G401 (cell line): ENCODE data around the gene HTR1B. TPM values are rescaled to one million over a fixed set of nuclear protein-coding genes. Genes with fewer than 3 reads are reported as not detected.

Experiments used
- DNase-seq: peaks from one replicate; pipeline ENCODE4 v3.0.0-alpha.2; 2015; ENCODE audit warnings: low spot score
- in situ Hi-C: cut with HindIII; loops from 2 replicates; pipeline ENCODE4 v1.10.0; 2016; ENCODE audit warnings: low sequenced_read_pairs, mixed read lengths
- total RNA-seq: library from RNA; depleted of rRNA; stranded (reverse); fragments of >200 nt; shearing (Covaris generic); gene quantifications from 2 replicates; pipeline ENCODE4 v1.2.3, GENCODE V29; 2014

Gene HTR1B
- total RNA-seq, 1 experiment from 2014 or later, result not detected

DNA sequence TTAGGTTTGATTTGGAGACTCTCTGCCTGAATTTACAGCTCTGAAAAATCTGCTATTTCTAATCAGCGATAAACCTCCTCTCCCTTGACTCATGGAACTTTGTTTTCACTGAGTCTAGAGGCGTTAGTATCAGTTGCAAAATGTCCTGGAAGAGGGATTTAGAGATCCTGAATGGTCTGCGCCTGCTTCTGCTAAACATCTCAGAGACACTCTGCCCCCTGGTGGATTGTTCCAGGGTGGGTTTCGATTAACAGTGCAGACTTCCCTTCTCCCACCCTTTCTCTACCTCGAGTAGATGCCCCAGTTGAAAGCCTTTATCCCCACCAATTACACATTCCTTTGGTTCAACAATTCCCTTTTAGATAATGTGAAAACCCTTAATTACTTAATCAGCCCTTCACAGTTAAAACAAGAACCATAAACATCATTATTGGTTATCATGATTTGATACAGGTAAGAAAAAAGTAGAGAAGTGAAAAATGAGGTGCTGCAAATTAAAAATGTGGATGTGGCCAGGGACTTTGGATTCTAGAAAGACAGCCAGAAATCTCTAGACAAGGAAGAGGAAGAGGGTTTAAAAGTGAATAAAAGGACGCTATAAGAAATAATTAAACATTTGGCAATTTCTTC lies 5.5 kb downstream of the HTR1B start:
- peak; percentile 33 for DNase-seq
- in situ Hi-C loops, result no loop called here

DNA sequence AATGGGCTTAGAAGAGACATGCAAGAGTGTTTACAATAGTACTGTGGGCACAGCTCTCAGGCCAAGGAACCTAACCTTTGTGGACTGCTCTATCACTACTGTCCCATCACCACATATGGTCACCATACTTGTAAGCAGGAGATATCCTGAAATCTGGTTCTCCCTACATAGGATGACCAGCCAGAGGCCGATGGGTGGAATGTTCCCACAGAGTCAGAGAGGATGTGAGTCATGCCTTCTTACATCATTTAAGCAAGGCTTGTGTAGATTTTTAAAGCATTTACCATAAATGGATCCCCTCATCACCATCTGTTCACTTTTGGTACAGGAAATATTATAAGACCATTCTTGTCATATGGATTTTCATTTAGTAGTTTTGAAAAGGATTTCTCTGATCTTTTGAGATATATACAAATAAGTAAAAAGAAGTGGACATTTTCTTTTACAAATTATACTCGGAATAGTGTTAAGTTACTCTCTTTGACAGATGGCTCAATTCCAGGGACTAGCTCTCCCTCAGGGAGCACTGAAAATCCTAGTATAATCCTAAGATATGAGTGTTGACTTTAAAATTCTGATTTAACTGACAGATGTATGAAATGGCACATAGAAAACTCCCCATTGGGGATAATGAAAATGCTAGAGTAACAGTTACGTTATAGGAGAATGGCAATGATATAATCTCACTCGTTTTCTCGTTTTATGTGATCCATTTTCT lies 6.6 kb downstream of the HTR1B start:
- in situ Hi-C loops, result no loop called here
- DNase-seq, result no peak

GRCh38 chr6:77455271-77455670 lies 8.0 kb downstream of the HTR1B start:
- in situ Hi-C loops, result no loop called here
- DNase-seq, result no peak

DNA sequence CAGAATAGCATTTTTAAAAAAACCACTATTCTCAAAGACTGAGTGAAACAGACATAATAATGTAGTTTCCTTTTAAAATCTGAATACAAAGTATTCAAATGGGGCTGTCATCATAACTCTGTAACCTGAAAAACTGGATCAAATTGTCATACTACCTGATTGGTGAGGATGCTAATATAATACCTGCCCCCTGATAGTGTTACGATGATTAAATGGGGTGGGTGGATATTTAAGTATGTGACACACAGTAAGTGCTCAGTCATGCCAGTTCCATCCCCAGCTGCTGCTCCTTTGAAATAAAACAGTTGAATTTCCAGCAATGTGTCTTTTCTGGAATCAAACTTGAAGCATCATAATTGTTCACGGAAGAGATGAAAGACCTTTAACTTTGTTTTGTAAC lies 8.9 kb downstream of the HTR1B start:
- in situ Hi-C loops, result no loop called here
- no peak for DNase-seq

DNA sequence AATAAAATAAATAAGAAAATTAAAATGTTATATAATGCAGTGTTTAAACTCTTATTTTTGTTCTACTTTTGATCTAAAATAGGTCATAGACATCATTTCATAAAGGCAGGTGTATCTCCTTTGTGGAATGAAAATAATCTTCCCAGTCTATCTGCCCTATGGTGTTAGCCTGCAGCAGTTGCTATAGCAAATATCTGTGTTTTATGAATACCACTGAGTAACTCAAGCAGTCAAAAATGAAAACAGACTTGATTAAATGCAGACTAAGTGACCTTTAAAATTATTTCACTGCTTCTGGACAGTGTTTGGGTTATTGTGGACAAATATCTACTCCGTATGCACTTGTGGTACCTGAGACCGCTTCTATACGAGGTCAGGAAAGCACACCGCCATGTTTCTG lies 11.8 kb downstream of the HTR1B start:
- in situ Hi-C loops, result no loop called here
- no peak for DNase-seq

GRCh38 chr6:77450924-77451323 lies 12.4 kb downstream of the HTR1B start:
- in situ Hi-C loops, result no loop called here
- DNase-seq, result no peak

- DNase-seq, result no peak
- in situ Hi-C loops, result no loop called here
Observed at GRCh38 chr6:77448546-77448945, 14.7 kb downstream of the HTR1B start.

- no peak for DNase-seq
- in situ Hi-C loops, result no loop called here
Observed at GRCh38 chr6:77447254-77447653, 16.0 kb downstream of the HTR1B start.

DNA sequence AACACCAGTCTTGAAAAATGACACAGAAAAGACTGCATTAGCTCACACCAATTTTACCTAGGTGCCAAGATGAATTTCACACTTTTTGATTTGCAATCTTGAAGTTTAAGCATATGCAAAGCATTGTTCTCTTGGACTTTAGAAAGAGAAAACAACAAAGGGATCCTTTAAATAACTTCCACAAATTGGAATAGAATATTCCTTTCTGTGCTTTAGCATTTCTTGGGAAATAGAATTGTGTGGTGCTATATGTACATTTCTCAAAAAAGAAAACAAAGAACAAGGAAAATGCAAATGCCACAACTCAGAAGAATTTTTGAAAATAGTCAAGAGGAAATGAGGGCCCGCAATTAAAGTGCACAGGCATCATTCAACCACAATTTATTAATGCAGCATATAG lies 17.0 kb downstream of the HTR1B start:
- DNase-seq, result no peak
- in situ Hi-C loops, result no loop called here

DNA sequence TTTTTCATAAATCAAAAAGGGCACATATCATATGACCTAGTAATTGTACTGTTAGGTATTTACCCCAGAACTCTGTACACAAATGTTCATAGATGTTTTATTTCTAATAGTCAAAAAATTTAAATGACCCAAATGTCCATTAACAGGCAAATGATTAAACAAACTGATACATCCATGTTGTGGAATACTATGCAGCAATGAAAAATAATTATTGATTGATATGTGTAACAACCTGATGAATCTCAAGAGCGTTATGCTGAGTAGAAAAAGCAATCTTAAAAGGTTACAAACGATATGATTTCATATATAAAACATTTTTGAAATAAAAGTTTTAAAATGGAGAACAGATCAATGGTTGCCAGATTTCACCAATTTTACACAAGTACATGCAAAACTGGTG lies 18.1 kb downstream of the HTR1B start:
- in situ Hi-C loops, result no loop called here

GRCh38 chr6:77440206-77440976 lies 22.9 kb downstream of the HTR1B start:
- in situ Hi-C loops, result no loop called here

More for the DNA sequence above, 18.1 kb downstream of the HTR1B start:
- DNase-seq, result no peak

DNA sequence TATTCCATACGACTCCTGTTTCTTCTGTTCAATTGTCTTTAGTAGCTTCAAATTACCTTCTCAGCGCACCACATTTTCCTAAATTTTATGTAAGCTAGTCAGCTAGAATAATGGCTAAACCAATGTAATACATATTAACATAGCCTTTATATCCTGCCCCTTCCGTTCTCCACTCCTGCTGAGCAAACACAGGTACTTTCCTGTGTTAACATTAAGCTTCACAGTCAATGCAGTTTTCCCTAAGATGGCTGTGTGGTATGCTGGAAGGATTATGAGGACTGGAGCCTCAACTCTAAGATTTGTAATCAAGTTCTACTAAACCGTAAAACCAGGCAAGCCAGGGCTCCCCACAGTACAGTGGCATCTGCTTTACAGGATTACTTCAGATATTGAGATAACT lies 29.4 kb downstream of the HTR1B start:
- DNase-seq, result no peak
- in situ Hi-C loops, result no loop called here

More at GRCh38 chr6:77440206-77440976, 22.9 kb downstream of the HTR1B start:
- no peak for DNase-seq

- DNase-seq, result no peak
- in situ Hi-C loops, result no loop called here
Observed at GRCh38 chr6:77430504-77430903, 32.8 kb downstream of the HTR1B start.

- no peak for DNase-seq
- in situ Hi-C loops, result no loop called here
Observed at GRCh38 chr6:77425671-77426070, 37.6 kb downstream of the HTR1B start.

GRCh38 chr6:77425216-77425615 lies 38.1 kb downstream of the HTR1B start:
- in situ Hi-C loops, result no loop called here

GRCh38 chr6:77424761-77425160 lies 38.5 kb downstream of the HTR1B start:
- no peak for DNase-seq
- in situ Hi-C loops, result no loop called here

More at GRCh38 chr6:77425216-77425615, 38.1 kb downstream of the HTR1B start:
- no peak for DNase-seq

- no peak for DNase-seq
- in situ Hi-C loops, result no loop called here
Observed at GRCh38 chr6:77416839-77417238, 46.5 kb downstream of the HTR1B start.

DNA sequence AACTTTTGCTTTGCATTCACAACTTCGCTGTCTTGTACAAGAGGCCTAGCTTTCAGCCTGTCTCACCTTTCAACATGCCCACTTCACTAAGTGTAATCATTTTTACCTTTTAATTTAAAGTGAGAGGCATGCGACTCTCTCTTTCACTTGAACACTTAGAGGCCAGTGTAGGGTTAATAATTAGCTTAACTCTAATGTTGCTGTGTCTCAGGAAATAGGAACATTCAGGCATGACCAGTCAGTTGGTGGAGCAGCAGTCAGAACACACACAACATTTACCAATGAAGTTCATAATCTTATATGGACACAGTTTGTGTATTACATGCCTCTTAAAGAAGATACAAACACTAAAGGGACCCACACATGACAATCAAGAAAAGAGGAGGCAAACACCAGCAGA lies 47.6 kb downstream of the HTR1B start:
- no peak for DNase-seq
- in situ Hi-C loops, result no loop called here
